HG02642 (cell line): Measurements from ENCODE around the gene ZNF316.
"Not testable (repeated sequence)": the region's sequence is repeated elsewhere in the genome, so short reads cannot be mapped to it uniquely, and the experiment has no call there.

Experiments
- ATAC-seq: cut with Tn5 transposase; IDR thresholded peaks from one replicate; pipeline ENCODE4 v1.9.1; 2021; ENCODE audit warnings: mild to moderate bottlenecking; ENCODE audit not compliant: unreplicated experiment, poor library complexity

ZNF316 gene

DNA sequence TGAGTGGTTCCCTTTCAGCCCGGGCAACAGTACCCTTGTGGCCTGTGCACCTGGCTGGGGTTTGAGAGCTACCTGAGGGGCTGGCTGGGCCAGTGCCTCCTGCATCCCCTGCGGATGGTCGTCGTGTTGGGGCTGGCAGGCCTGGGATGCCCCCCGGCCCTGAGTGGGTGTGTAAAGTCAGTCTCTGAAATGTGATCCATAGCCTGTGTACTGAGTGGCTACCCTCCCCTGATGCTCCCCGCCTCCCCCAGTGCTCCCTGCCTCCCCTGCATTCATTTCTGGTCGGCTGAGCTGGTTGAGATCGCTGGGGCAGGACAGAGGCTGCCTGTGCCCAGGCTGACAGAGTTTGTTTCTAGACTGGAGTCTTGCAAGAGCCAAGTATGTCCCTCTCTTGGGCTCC is 9.3 kb downstream of the ZNF316 start:
- no peak for ATAC-seq

DNA sequence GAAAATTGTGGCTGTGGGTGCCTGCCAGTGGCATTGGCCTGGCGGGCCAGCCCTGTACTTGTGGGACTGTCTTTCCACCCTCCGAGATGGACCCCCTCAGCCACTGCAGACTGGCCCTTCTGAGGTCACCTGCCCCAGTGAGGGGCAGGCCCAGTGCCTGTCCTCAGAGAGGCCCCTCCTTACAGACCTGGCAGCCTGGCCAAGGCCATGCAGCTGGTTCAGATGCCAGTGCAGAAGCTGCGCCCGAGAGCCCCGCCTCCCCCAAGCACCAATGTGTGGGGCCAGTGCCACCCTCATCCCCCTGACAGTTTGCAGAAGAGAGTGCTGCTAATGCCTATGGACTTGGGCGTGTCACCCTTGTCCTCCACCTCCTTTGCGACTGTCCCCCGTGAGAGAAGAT is 10.0 kb downstream of the ZNF316 start:
- no peak for ATAC-seq

DNA sequence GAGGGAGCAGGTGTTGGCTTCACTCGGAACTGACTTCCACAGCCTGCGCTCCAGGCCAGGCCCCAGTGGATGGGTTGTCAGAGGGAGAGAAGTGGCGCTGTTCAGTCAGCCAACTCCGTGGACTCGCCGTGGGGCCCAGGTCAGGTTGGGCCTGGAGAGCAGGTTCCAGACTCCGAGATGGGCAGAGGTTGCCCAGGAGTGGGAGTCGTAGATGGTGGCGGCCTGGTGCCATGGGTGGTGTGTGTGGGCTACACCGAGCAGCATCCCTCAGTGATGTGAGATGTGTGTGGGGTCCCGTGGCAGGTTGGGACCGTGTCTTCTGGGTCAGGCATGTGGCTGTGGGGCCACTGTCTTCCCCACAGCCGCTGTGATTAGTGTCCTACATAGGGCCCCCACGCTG is 10.4 kb downstream of the ZNF316 start:
- no peak for ATAC-seq

DNA sequence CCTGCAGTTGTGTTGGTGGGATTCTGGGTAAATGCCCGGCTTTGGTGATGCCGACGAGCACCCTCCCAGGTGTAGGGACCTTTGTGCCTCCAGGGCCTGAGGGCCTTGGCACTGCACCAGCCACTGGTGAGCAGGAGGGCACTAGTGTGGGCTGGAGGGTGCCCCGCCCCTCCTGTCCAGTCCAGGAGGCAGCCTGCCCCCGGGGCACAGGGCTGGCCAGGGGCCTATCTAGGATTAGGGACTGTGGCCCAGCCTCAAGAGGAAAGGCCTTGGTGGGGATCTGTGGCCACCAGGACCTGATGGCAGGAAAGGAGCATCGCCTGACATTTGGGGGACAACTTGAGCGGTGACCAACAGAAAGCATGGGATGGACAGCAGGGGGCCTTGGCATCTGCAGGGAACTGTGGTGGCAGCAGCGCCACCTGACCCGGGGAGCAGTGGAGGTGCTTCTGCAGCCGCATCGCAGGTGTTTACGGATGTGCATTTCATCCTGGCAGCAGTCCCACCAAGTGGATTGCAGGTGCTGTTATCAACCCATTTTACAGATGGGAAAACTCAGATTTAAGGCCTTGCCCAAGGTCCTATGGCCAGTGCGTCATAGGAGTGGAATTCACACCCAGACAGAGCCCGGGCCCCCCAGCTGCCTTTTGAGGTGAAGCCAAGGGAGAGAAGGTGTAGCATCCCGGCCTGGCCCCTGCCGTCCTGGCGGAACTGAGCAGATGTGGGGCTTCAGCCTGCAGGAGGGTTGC is 11.1 kb downstream of the ZNF316 start:
- ATAC-seq, result no peak

DNA sequence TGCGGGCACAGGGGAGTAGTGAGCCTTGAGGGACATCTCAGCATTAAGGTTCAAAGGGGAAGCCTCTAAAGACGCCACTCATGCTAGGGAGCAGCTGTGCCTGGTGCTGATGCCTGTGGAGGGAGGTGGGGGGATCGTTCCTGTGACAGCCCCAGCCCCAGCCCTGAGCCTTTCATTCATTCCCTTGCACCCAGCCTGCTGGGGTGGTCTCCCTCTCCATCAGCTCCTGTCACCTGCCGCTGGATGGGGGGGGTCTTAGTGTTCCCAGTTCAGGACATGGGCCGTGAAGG is 11.6 kb downstream of the ZNF316 start:
- no peak for ATAC-seq

DNA sequence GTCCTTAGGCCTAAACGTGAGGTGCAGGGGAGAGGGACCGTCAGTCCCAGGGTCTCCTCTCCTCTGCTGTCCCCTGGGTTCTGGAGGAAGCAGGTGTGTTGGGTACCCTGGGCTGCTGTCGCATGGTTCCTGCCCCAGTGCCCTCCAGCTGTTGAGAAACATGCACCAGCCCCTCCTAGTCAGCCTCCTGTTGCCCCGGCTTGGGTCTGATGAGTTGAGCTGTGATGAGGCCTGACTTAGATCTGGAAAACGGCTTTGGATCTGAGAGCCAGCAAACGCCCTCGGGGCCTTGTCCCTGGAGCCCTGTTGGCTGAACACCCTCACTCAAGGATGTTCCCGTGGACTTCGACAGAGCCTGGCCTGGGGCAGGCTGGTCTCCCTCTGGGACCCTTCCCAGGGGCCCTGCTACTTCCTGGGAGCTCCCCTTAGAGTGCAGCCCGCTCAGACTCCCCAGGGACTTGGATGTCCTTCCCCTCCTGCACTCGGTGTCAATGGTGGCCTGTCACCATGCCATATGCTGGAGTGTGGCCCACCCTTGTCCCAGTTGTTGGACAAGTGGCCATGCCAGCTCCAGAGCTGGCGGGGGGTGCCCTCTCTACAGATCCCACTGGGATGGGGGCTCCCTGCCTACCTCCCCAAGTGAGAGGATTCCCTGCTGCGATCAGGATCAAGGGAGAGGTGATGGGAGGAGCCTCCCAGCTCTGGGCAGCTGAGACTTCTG is 12.3 kb downstream of the ZNF316 start:
- no peak for ATAC-seq

DNA sequence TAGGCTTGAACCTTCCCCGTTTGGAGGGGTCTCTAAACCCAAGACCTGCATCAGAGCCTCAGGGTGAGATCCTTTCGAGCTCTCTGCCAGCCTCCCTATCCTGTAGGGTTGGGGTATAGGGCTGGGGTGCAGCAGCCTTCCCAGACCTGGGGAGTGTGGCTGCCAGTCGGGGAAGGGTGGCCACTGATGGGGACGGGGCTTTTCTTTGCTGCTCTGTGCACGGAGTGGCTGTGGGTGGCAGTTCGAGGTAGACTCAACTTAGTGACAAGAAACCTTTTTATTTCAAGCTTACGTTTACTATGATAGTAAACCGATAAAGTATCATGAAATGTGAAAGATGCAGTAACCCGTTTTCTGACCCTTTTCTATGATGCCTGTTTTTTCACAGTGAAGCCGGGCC is 13.0 kb downstream of the ZNF316 start:
- no peak for ATAC-seq

DNA sequence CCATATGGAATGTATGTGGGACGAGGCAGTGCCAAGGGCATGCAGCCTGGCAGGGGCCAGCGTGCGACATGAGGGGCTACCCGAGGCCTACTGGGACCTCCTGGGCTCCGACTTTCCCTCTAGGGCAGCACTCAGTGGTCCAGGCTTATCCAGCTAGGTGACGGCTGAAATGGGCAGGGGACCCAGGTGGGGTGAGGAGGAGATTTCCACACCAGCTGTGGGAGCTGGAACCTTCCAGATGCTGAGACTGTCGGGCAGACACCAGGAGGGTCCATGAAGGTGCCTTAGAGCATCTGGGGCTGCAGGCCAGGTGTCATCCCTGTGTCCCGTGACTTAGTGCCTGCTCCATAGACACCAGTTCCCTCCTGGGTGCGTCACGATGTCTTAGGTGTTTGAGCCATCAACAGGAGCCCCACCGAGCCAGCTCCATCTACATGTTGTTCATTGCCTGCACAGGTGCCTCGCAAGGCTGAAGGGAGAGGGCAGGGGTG is 13.4 kb downstream of the ZNF316 start:
- ATAC-seq, result no peak

DNA sequence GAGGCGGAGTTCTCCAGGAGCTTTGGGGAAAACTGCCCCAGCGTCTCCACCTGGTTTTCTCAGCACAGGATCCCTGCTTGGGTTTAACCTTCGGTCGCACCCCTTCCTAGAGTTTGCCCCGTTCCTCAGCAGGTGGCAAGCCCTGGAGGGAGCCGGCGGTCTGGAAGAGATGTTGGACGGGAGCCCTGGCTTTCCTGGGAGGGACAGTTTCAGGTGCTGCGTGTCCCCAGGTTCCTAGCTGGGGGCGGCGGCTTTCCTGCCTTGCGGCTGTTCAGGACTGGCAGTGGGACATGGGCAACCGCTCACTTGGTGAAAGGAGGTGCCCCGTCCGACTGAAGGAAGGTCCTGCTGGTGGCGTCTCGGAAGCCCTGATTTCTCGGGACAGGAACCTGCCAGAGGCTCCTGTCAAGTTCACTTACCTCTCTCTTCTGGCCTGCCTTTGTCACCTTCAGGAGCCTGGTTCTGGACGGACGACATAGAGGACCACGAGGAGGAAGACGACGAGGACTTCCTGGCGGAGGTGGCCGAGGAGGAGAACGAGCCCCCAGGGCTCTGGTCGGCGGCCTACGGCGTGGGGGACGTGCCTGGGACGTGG is 14.8 kb downstream of the ZNF316 start:
- no peak for ATAC-seq

DNA sequence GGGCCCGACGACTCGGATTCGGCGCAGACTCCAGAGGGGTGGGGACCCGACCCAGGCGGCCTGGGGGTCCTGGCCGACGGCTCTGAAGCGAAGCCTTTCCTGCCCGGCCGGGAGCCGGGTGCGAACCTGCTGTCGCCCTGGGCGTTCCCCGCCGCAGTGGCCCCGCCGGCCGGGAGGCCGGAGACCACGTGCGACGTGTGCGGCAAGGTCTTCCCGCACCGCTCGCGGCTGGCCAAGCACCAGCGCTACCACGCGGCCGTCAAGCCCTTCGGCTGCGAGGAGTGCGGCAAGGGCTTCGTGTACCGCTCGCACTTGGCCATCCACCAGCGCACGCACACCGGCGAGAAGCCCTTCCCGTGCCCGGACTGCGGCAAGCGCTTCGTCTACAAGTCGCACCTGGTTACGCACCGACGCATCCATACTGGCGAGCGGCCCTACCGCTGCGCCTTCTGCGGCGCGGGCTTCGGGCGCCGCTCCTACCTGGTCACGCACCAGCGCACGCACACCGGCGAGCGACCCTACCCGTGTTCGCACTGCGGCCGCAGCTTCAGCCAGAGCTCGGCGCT is 15.4 kb downstream of the ZNF316 start:
- no peak for ATAC-seq

DNA sequence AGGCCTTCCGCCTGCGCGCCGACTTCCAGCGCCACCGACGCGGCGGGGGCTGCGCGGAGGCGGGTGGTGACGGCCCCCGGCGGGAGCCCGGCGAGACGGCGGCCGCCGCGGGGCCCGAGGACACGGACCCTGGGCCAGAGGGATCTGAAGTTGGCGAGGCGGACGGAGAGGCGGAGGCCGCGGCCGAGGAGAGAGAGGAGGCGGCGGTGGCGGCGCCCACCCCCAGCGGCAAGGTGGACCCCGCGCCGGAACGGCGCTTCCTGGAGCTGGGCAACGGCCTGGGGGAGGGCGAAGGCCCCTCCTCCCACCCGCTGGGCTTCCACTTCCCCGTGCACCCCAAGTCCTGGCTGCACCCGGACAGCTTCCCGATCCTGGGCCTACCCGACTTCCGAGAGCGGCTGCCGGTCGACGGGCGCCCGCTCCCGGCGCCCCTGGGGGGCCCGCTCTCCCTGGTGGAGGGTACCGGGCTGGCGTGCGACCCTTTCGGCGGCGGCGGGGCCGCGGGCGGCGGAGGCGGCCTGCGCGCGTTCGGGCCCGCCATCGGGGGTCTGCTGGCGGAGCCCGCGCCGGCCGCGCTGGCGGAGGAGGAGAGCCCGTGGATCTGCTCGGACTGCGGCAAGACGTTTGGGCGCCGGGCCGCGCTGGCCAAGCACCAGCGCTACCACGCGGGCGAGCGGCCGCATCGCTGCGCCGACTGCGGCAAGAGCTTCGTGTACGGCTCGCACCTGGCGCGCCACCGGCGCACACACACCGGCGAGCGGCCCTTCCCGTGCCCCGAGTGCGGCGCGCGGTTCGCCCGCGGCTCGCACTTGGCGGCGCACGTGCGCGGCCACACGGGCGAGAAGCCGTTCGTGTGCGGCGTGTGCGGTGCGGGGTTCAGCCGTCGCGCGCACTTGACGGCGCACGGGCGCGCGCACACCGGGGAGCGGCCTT is 16.2 kb downstream of the ZNF316 start:
- no peak for ATAC-seq

DNA sequence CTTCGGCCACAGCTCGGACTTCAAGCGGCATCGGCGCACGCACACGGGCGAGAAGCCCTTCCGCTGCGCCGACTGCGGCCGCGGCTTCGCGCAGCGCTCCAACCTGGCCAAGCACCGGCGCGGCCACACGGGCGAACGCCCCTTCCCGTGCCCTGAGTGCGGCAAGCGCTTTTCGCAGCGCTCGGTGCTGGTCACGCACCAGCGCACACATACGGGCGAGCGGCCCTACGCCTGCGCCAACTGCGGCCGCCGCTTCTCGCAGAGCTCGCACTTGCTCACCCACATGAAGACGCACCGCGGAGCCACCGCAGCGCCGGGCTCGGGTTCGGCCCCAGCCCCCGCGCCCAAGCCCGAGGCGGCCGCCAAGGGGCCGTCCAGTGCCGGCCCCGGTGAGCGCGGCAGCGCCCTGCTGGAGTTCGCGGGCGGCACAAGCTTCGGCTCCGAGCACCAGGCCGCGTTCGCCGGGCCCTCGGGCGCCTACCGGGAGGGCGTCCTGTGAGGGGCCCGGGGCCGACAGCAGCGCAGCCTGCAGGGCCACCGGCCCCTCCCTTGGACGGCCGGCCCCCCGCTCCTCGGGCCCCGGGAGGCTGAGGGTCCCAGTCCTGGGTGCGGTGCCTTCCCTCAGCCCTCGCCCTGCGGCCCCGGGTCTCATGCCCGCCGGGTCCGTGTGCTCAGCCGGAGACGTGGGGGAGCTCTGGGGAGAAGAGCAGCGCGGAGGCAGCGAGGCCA is 17.2 kb downstream of the ZNF316 start:
- ATAC-seq, result no peak

DNA sequence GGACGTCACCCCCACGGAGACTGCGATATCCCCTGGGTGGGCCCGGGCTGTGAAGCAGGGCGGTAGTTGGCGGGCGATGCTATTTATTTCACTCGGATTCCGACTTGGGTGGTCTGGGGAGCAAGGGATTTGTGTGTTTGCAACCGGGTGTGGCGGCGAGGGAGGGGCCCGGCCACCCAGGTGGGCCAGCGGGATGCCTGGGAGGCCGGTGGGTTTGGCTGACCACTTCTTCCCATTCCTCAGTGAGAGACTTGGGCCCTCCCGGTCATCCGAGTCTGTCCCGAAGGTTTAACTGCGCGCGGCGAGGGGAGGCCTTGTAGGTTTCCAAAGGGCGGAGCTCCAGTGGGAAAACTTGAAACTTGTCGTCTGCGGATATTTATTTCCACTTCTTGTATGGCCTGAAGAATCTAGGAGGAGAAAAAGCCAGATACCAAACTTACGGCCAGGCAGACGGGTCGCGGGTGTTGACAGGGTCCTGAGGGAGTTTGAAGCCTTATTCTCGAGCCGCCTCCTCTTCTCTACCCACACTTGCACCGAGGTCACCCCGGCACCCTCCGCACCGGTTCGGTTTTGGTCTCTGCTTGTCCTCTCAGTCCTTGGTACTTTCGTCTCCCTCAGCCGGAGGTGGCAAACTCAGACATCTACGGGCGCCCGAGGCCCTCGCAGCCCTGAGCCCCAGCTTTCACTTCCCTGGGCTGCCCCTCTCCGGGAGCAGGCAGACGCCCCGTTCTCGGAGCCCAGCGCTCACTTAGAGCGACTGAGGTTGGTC is 17.9 kb downstream of the ZNF316 start:
- ATAC-seq, result no peak

DNA sequence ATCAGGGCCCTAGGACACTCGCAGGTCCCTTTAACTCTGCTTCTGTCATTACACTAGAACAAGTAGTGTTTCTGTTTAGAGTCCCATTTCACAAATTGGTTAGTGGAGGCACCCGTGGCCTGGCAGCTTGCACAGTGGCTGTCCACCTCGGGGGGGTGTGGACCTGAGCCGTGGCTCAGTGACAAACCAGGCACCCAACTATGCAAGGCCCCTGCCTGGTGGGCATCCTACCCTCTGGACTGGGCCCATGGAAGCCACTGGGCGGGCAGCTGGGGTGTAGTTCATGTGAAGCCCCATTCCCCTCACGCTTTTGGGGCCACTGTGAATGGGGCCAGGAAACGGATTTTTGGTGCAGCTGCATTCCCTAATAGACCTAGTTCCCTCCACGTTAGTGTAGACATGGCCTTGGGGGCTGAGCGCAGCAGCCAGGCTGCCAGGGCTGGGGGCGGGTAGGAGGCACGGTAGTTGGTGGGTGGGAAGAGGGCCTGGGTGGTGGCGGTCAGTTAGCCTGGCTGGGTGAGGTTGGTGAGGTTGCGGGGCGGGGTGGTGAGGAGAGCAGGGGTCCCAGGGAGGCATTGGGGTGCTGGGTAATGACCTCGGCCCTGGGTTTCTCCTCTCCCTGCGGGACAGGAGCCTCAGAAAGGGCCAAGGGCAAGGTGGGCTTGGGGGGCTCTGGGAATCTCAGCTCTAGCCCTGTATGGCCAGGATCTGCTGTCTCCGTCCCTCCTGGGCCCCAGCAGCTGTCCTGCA is 18.7 kb downstream of the ZNF316 start:
- no peak for ATAC-seq

DNA sequence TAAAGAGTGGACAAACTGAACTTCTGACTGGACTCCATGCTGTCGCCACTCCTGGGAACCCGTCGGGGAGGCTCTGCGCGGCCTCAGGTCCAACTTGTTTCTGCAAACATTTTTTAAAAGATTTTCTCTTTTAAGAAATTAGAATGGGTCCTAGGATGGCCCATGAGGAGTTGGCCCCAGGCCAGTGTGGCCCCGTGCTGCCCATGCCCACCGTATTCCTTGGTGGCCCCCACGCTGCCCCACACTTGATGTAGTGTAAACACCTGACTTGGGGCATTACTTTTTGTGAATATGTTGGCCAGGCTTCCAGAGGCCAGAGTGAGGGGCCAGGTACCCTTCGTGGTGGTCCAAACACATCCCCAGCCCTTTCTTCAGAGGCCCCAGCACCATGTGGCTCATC is 19.3 kb downstream of the ZNF316 start:
- ATAC-seq, result no peak

DNA sequence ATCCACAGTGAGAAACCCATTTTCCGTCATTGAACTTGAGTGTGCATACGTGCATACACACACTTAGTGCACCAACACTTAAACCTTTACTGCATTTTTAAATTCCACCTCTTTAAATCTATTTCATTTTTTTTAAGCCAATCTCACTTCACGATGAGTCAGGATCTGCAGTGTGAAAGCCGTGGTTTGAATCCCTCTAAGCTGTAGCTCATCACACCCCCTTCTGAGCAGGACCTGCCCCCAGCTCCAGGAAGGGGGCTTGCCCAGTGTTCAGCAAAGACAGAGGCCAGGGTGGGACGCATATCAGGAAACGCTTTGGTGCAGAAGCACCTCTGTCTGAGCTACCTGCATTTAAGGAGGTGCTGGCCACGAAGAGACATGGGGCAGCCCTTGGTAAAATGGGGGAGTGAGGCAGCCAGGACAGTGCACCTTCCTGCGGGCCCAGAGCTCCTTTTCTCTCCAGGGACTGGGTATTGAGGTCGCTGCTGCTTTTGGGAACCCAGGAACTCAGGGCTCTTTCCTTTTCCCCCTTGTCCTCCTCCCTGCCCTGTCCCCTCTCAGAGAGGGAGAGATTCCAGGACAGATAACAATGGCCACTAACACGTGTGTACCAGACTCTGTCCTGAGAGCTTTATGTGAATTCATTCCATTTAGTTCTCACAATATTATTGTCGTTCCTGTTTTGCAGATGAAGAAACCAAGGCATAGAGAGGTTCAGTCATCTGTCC is 21.7 kb downstream of the ZNF316 start:
- ATAC-seq, result no peak

DNA sequence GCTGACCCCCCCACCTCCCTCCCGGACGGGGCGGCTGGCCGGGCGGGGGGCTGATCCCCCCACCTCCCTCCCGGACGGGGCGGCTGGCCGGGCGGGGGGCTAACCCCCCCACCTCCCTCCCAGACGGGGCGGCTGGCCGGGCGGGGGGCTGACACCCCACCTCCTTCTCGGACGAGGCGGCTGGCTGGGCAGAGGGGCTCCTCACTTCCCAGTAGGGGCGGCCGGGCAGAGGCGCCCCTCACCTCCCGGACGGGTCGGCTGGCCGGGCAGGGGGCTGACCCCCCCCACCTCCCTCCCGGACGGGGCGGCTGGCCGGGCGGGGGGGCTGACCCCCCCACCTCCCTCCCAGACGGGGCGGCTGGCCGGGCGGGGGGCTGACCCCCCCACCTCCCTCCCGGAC is 33.7 kb downstream of the ZNF316 start:
- ATAC-seq, result not testable (repeated sequence)
